Measurements from ENCODE around the gene IGLON5.

DNA sequence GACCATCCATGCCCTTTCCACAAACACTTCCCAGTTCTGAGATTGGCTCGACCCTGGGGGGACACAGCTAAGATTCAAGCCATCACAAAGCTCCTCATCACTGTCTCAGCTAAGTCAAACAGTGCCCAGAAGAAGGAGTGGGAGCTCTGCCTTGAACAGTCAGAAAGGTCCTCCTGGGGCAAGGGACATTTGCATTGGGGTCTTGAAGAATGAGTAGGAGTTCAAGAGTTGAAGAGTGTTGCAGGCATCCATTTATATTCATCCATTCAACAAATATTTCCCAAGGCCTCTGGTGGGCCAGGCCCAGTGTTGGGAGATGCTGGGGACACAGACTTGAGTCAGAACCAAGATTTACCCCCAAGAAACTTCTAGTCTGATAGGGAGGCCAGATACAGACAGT lies 6.5 kb downstream of the IGLON5 start:
- no peak for TF ChIP-seq POLR2AphosphoS5 (IDR thresholded peaks at IDR 0.05)
- no peak for TF ChIP-seq POLR2A (IDR thresholded peaks at IDR 0.05)
- no peak for TF ChIP-seq CTCF (IDR thresholded peaks at IDR 0.05)

Data from prostate gland (tissue), 2 donors.